HG02588 (cell line): ENCODE results near the gene ZFP64.
"Not testable (repeated sequence)": the region's sequence is repeated elsewhere in the genome, so short reads cannot be mapped to it uniquely, and the experiment has no call there.

Source experiments
- ATAC-seq: cut with Tn5 transposase; IDR thresholded peaks from one replicate; pipeline ENCODE4 v1.9.1; 2021; ENCODE audit warnings: mild to moderate bottlenecking, moderate library complexity; ENCODE audit not compliant: unreplicated experiment

The ZFP64 gene

GRCh38 chr20:52160621-52161204 lies 30.9 kb downstream of the ZFP64 start:
- no peak for ATAC-seq

- no peak for ATAC-seq
Observed at GRCh38 chr20:52160049-52160570, 31.5 kb downstream of the ZFP64 start.

GRCh38 chr20:52154575-52154974 lies 37.0 kb downstream of the ZFP64 start:
- no peak for ATAC-seq

GRCh38 chr20:52153896-52154295 lies 37.7 kb downstream of the ZFP64 start:
- ATAC-seq = no peak

GRCh38 chr20:52152921-52153320 lies 38.7 kb downstream of the ZFP64 start:
- ATAC-seq = no peak

- ATAC-seq = no peak
Observed at GRCh38 chr20:52152416-52152815, 39.2 kb downstream of the ZFP64 start.

GRCh38 chr20:52150440-52151258 lies 40.9 kb downstream of the ZFP64 start:
- no peak for ATAC-seq

GRCh38 chr20:52145587-52145986 lies 46.0 kb downstream of the ZFP64 start:
- no peak for ATAC-seq

- ATAC-seq = no peak
Observed at GRCh38 chr20:52143277-52143676, 48.3 kb downstream of the ZFP64 start.

- no peak for ATAC-seq
Observed at GRCh38 chr20:52142757-52143156, 48.8 kb downstream of the ZFP64 start.

- no peak for ATAC-seq
Observed at GRCh38 chr20:52139986-52140385, 51.6 kb downstream of the ZFP64 start.

GRCh38 chr20:52137850-52138249 lies 53.7 kb downstream of the ZFP64 start:
- no peak for ATAC-seq

- not testable (repeated sequence) for ATAC-seq
Observed at GRCh38 chr20:52133714-52134113, 57.9 kb downstream of the ZFP64 start.

GRCh38 chr20:52132337-52132736 lies 59.2 kb downstream of the ZFP64 start:
- no peak for ATAC-seq

- ATAC-seq = no peak
Observed at GRCh38 chr20:52131048-52131643, 60.4 kb downstream of the ZFP64 start.

- ATAC-seq = no peak
Observed at GRCh38 chr20:52130406-52130805, 61.2 kb downstream of the ZFP64 start.

- no peak for ATAC-seq
Observed at GRCh38 chr20:52129611-52130010, 62.0 kb downstream of the ZFP64 start.

GRCh38 chr20:52127309-52127708 lies 64.3 kb downstream of the ZFP64 start:
- no peak for ATAC-seq

GRCh38 chr20:52124821-52125220 lies 66.8 kb downstream of the ZFP64 start:
- ATAC-seq = no peak

GRCh38 chr20:52118696-52119095 lies 72.9 kb downstream of the ZFP64 start:
- no peak for ATAC-seq

- no peak for ATAC-seq
Observed at GRCh38 chr20:52118016-52118623, 73.5 kb downstream of the ZFP64 start.
